ENCODE measurements around the gene FANCI.

Gene FANCI

GRCh38 chr15:89334510-89335297 is 90.9 kb downstream of the FANCI start, which contains the start of gene POLG:
Gene POLG (minus strand): TSS chr15:89334824. CDS start chr15:89333754, 1,070 bp downstream.
- DNase-seq: peak; percentile 99

DNA sequence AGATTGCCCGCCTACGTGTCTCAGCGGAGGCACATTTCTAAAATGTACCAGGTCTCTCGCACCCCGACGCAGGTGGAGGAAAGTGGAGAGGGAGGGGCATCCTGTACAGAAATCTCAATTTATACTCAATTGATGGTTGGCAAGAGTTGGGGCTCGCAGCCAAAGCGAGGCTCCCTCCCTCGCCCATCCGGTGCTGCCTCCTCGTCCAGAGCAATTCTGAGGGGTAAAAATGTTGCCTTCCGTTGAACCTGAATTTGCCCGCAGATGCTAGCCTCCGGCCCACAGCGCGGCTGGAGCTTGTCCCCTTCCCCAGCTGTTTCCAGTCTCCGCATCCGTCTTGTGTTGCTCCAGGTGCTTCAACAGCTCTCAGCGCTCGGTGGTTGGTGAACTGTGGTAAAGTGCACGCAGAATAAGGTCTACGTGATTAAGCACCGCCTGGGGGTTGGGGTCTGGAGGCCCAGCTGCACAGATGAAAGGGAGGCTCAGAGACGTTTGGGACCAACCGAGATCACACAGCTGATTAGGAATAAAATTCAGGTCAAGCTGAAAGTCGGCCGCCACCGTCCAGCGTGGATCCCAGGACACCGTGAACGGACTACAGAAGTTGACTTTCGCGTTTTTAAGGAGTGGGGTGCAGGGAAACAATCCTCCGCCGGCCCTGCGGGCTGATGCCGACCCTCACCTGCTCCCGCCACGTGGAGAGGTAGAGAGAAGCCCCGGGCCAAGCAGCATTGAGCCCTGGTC is 91.7 kb downstream of the FANCI start:
- no peak for DNase-seq

DNA sequence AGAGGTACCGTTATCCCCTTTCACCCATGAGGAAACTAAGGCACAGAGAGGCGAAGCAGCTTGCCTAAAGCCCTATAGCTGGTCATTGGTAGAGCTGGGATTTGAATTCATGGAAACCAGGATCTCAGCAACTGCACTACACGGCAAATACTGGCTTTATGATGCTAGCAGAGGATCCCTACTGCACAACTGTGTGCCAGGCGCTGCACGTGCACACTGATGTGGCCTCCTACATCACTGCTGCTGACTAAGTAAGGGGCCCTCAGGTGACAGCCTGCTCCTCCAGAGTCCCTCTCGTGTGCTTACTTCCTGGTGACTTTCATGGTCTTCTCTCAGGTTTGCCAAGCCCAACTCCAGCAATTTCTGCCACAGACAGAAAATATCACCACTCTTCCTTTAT is 94.3 kb downstream of the FANCI start:
- DNase-seq: no peak

- DNase-seq: no peak
Measured at GRCh38 chr15:89340573-89340972, 96.8 kb downstream of the FANCI start.

GRCh38 chr15:89341316-89342005 is 97.7 kb downstream of the FANCI start:
- DNase-seq: no peak

DNA sequence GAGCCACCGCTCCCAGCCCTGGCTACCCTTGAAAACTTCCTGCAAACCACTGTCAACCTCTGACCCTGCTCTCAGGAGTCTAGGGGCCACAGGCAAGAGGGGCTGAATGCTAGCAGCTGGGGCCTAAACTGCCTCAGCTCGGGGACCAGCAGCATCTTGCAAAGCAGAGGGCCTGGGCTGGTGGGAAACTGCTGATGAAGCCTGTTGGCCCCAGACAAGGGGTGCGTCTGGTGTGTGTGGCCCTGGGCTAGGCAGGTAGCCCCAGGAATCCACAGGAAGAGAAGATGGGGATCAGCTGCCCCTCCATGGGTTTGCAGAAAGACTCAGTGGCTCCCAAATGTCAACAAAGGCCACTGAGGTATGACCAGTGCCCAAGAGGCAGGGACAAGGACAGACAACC is 99.1 kb downstream of the FANCI start:
- no peak for DNase-seq

- no peak for DNase-seq
Measured at GRCh38 chr15:89345248-89345647, 101.5 kb downstream of the FANCI start.

DNA sequence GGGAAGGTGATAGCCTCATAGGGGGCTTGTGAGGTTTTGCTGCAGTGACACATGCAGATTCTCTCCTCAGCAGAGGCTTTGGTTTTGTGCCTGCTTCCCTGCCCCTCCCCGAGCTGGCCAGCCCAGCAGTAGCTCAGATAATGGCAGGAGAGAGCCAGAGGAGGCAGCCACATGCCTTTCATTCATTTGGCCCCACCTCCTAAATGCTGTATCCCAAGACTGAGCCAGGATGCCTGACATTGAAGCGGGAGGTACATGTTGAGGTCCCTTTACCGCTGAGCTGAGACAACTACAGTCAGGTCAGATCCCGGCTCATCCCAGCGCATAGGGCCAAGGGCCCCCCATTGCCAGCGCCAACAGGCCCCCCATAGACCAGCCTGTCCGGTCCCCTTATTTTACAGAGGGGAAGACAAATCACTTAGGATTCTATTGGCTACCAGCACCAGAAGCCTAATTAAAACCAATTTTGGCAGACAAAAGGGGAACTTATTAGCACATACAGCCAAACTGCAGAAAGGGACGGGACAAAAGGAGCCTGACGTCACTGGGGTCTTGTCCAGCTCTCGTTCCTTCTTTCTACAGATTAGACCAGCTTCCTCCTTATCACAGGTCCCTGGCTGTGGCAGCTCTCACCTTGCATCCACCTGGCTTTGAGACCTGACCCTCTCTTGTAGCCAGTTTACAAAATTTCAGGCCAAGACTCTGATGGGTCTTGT is 102.9 kb downstream of the FANCI start:
- no peak for DNase-seq

DNA sequence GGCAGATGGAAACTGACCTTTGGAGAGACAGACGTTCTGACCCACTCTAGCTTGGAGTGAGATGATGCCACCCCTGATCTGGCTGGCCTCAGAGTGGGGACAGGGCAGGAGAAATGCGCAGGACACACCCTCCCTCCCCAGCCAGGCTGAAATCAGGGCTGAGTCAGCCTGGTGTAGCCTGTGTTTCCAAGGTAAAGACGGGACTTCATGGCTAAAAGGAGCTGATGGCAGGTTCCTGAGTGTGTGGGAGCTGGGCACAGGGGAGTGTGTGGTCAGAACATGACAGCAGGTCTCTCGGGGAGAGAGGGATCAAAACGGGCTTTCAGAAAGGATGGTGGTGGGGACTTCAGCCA is 105.4 kb downstream of the FANCI start:
- no peak for DNase-seq

DNA sequence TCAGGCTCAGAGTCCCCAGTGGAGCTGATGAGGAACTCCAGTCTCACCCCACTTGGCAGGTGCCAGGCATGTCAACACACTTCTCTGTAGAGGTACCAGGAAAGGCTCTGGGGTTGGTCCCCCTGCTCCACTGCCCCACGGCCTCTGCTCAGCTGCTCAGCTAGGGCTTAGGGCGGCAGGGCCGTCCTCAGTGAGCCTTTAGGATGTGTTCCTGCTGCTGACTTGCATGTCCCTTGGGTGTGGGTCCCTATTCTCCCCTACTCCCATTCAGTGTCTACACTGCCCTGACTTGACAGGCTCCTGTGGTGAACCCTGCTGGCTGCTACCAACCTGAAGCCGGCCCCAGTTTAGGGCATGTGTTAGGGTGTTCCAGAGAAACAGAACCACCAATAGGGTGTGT is 108.7 kb downstream of the FANCI start:
- no peak for DNase-seq

DNA sequence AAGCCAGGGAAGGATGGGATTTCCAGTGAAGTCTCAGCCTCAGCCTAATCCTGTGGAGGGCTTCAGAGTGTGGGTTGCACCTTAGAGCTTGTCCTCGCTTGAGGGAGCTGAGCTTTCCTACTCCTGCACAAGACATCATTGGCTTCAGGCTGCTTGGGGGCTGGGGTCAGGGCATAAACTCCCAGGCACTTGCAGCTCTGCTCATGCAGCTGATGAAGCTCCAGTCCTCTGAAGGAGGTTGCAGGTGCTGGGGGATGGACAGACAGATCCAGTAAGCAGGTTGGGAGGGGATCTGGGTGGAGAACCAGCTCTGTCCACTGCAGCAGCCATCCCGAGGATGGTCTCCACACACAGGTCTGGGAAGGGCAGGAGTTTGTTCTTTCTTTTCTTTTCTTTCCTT is 110.2 kb downstream of the FANCI start:
- no peak for DNase-seq

GRCh38 chr15:89356634-89357298 is 113.0 kb downstream of the FANCI start:
- DNase-seq: no peak

- DNase-seq: no peak
Measured at GRCh38 chr15:89358435-89358754, 114.6 kb downstream of the FANCI start.

- peak; percentile 79 for DNase-seq
Measured at GRCh38 chr15:89358755-89359439, 115.1 kb downstream of the FANCI start.

- no peak for DNase-seq
Measured at GRCh38 chr15:89359471-89360293, 115.9 kb downstream of the FANCI start.

DNA sequence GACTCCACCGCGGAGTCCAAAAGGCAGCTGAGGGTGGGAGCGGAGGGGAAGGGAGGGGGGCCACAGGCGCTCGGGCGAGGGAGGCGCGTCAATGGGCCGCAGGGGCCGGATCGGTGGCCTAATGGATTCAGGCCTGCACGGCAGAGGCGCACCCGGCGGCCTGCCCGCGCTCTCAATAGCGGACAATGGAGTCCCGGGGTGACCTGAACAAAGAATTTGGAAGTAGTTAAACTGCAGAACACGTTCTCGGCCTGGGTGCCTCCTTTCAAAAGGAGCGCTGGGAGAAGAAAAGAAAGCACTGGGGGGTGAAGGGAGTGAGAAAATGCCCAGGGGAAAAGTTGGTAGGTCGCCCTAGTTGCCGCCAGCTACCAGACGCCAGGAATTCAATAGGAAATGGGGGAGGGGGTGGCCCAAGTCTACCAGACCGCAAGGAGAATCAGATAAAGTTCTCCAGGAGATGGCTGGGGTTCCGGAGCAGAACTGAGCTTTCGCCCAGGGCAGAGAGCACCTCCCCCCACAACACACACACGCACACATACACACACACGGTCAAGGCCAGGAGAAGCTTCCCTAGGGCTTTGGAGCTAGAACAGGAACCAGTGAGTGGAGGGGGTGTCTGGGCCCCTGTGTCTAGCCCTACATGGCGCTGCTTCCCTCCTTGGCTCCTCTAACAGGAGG is 116.7 kb downstream of the FANCI start:
- DNase-seq: no peak

DNA sequence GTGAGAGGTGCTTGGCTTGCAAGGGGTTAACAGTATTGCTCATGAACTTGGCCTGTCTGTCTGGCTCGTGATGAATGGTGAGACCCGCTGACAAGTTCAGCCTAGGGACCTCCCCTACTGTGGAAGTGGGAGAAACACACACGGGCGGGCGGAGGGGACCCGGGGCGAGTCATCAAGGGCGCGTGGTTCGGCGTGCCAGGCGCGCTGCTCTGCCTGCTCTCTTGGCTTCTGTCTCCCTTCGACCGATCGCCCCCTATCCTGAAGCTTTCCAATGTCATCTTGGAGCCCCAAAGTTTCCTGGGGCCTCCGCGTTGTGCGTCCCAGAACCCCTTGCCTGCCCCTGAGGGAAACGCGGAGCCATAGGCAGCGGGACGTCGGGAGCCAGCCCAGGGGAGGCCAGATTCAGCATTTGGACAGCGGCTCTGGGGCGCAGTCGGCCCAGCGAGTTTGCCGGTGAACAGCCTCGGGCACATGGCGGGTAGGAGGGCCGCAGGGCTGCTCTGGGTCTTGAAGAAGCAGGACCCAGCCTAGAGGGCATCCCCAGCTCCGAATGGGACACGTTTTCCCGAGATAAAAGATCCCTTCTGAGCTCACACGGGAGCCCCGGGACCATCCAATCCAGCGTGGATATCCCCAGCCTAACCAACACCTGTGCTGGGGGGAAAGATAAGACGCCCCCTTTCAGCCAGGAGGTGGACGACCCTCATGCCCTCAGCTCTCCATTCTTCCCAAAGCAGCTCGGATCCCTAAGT is 117.8 kb downstream of the FANCI start:
- peak; percentile 71 for DNase-seq

DNA sequence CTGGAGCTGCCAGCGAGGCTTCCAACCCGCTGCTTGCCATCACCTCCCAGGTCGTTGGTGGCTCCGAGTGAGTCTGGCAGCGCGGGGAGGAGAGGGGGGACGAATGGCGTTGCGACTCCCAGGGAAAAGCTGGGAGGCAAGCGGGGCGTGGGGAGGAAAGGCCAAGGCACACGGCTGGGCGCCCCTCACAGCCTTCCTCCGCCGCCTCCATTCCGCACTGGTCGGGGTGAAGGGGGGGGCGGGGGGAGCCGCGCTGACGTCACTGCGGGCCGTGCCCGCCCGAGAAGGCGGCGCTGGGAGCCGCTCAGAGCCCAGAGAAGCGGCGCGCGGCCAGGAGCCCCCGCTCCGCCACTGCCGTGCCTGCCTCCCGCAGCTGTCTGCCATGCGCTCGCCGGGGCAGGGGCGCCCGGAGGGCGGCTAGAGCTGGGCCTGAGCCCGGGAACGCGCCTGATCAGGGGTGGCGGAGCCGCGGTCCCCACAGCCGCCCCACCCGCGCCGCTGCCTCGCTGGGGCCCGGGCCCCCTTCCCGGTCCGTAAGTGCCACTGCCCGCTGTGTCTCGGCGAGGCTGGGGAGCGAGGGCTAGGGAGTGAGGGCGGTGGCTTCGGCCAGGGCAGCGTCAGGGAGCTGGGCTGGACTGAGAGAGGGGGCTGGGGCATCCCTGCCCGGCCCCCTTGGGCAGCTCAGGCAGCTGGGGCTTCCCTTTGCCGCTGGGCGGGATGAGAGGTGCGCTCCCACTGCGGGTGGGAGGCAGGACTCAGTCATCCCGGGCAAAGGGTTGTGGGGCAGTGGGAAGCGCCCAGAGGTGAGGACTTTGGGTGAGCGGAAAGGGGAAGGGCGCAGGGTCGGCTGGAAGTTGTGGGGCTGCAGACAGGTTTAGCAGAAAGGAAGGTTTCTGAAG is 118.7 kb downstream of the FANCI start:
- no peak for DNase-seq

- no peak for DNase-seq
Measured at GRCh38 chr15:89363133-89363532, 119.4 kb downstream of the FANCI start.

Measured in left hindlimb (tissue), 1 donor.